Medulla oblongata (tissue), 1 donor: Measurements from ENCODE around the gene BAZ2B.

Source experiments
- DNase-seq: peaks from one replicate; pipeline ENCODE4 v3.0.0-alpha.2; 2015; ENCODE audit errors: extremely low spot score

Gene BAZ2B

DNA sequence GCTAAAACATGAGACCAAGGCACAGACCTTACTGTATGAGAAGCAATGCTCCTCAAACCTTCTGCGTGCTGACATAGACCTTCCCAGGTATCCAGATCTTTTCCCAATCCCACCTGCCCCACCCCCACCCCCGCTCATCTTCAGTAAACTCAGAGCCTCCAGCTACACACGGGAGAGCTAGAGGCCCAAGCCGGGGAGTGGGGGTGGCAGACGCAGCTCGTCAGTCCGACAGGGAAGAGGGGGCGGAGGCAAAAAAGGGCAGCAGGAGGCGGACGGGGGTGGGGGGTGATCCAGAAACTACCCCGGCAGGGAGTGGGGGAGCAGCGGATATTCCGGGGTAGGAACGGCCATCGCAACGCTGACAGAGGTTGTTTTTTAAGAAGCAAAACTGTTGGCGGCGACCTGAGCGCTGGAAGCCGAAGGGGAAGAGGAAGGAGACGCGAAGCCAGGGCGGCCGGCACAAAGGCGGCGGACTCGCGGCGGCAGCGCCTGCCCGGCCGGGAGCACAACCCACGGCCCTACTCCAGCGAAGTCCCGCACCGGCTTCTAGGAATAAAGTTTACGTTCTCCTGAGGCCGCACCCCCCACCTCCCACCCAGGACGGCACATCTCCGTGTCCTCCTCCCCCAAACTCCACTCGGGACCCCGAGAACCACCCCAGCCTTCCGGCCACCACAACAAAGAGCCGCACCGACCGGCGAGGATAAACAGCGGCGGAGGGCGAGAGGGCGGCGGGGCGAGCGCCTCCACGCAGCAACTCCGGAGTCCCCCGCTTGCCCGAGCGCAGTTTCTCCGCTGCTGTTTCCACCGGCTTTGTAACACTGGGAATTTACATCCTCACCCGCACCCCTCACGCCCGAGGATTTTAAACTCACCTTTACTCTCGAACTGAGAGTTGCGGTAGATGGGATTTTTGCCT lies 722 bp downstream of the BAZ2B start:
- peak; percentile 92 for DNase-seq

DNA sequence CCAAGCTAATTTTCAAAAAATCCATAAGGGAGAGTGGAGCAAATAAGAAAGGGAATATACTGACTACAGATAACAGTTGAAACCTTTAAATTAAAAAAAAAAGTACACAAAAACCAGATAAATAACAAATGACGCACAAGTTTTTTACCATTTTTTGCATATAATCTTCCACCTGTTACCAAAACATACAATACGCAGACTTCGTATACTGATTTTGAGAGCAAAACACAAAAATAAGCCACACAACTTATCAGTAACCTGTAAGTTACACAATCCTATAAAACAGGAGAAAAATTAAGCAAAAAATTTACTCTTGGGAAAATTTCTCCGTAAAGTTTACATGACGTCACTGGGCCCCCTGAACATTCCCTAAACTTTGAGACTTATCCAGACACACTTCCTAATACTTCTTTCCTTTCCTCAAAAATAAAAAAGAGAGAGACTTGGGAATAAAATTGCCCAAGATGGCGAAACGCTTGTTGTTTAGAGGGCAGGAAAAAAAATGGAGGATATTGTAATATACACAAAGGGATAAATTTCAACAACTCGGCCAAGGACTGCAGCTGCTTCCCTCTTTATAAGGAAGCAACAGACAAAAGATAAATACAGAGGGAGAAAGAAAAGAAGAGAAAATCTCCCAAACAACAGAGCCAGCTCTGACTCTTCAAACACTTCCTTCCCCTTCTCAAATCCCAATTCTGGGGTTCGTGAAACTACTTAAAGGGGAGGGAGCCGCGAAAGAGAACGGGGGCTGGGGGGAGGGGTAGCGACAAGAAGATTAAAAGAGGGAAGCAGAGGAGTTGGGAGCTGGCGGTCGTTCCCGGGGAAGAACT lies 1.6 kb downstream of the BAZ2B start:
- DNase-seq = peak; percentile 84

DNA sequence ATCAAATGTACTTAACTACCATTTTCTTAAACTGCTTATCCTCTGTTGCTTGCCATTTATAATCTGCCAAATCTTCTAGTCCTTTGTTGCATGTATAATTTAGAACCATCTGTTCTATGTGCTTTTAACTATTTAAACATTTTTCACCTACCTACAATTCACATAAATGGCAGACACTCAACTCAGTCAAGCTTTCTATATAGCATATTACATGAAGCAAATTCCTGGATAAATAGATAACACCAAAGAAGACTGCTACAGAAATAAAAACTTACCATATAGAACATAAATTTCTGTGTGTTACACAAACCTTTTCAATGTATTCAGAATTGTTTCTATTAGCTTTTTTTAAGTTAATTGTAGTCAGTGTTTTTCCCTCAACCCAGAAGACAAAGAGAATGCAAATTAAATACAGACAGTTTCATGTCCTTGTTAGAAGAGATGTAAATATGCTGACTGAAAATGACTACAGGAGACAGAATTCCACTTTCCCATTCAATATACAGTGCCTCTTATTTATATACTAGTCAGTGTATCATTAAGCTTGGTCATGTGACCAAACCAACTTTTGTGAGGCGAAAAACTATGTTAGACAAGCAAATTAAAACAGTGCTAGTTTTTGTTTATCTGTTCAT lies 2.6 kb downstream of the BAZ2B start:
- peak; percentile 68 for DNase-seq

- DNase-seq = peak; percentile 30
Observed at GRCh38 chr2:159613091-159613490, 3.3 kb downstream of the BAZ2B start.

DNA sequence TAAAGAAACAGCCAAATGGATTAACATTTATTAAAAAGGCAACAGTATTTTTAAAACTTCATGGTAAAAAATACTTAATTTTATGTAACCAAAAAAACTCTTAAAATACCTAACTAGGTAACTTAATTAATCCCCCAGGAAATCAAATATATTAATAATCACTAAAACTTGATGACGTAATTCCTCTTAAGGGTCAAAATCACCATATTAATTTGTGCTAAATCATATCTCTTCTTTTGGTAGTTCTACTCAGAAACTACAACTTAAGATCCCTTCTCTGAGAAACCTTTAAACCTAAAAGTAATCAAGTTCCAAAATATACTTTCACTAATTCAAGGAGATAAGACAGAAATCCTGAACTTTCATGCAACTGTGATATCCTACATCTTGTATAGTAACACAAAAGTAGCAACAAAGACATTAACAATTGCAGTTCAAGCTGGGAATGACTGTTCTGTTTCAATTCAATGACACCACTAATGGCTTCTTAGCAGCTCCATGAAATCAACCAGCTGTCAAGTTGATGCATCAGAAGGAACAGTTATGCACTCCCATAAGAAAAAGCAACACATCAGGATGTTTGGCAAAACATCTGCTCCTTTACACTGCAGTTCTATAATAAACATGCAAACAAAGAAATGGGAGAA lies 4.0 kb downstream of the BAZ2B start:
- DNase-seq = peak; percentile 70

GRCh38 chr2:159609811-159610549 lies 6.4 kb downstream of the BAZ2B start:
- DNase-seq = no peak

DNA sequence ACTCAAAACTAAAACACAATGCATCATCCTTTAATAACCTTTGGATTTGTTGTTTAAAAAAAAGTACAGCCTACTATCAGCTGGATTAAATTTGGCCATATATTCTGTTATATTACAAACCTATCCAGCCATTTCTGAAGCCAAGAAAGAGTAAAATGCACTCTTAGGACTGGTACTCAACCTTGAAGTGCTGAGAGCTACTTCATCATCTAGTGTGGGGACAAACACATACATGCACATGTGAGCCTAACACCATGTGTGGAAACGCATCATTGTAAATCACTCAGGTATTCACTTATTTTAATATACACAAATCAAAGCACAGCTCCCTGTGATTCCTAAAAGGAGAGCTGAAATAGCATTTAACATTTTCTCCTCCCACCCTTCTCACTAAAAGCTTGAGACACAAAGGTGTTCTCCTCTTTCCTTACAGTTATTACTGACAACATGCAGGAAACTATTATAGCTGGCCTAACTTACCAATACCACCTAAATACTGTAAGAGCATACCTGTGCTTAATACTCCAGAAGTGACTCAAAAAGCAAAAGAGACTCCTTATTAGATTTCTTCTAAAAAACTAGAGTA lies 7.5 kb downstream of the BAZ2B start:
- no peak for DNase-seq

- DNase-seq = no peak
Observed at GRCh38 chr2:159608108-159608507, 8.2 kb downstream of the BAZ2B start.

- DNase-seq = peak; percentile 16
Observed at GRCh38 chr2:159606287-159606686, 10.1 kb downstream of the BAZ2B start.

DNA sequence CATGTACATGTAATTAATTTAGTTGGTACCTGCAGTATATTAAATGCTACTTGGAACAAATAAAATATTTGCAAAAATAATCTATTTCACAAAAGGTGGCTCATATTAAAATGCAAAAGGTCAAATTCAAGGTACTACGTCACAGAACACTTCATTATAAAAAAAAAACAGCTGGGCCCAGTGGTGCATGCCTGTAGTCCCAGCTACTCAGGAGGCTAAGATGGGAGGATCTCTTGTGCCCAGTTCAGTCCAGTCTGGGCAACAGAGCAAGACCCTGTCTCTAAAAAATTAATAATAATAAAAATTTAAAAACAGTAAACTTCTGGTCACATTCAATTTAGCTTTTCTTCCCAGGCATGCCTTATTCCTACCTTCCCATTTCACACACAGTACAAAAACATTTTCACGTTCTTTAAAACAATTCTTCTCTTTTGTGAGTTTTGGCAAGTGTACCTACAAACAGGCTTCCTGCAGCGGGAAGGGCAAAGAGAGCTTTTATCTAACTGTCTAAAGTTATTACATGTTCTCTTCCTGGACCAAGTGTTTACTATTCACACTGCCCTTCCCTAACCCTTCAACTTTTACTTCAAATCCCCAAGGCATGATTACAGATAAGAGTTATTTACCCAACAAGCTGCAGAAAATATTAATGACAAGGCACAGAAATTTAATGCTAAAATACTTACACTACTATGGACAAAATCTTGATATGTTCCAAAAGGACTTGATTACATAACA lies 10.7 kb downstream of the BAZ2B start:
- DNase-seq = no peak

- no peak for DNase-seq
Observed at GRCh38 chr2:159604159-159604558, 12.2 kb downstream of the BAZ2B start.

DNA sequence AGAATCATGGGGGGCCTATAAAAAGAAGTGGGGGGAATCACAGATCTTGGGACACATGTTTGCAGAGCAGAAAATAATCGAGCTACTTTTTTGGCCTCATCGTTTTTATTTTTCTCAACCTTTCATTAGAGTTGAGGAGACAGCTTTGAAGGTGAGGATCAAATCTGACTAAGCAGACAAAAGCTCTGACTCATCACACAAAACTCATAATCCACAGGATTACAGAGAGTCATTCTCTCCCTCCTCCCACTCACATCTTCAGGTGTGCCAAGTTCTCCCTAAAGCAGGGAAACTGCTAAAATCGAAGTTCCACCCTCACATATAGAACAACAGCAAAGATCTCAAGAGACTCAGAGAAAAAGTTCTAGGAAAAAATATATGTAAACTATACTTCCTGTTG lies 15.6 kb downstream of the BAZ2B start:
- DNase-seq = no peak

DNA sequence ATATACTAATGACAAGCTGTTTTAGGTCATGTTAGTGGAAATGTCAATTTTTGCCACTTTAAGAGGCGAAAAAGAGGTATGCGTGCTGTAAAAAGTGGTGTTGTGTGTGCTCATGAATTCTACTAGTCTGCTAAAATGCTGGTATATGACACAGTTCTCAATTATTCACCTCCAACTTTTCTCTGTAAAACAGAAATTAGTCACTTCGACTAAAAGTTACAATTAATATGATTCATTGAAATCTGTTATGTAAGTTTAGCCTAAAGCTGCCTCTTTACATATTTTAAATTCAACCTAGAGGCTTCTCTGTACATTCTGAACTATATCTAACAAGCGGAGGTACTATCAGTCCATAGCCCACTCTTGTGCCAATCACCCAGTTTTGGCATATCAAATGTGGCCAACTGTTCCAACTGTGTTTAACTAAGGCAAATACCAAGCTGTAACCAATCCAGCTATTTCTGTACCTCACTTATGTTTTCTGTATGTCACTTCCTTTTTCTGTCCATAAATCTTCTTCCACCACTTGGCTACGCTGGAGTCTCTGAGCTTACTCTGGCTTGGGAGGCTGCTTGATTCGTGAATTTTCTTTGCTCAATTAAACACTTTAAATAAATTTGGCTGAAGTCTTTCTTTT lies 20.8 kb downstream of the BAZ2B start:
- no peak for DNase-seq

GRCh38 chr2:159592441-159592840 lies 23.9 kb downstream of the BAZ2B start:
- no peak for DNase-seq

DNA sequence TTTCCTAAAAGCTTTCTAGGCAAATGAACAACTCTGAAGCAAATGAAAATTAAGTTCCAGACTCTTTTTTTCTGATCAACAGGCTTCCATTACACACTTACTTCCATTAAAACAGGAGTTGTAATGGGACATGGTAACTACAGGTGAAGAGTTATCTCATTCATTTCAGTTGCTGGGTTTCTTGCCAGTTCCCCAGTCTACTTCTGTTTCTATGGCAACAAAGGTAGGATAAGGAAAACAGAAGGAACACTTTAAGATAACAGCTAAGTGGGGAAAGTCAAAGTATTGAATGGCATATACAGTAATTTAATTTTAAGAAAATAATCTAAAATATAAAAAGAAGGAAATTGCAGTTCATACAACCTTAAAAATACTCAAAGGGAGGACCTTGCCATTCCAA lies 25.1 kb downstream of the BAZ2B start:
- no peak for DNase-seq

DNA sequence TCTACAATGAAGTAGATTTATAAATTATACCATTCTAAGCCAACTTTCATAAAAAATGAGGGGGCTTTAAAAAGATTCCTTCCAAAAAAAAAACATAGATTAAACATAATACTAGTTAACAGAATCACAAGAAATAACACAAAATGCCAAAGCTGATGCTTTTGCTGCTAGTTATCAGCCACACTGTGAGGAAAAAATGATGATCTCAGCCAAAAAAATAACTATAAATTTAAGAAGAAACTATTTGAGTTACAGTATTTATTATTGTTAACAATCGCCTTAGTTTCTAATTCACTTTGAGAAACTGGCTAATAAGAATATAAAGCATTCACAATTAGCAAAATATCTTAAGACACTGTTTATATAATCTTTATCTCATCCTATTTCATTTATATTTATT lies 27.1 kb downstream of the BAZ2B start:
- DNase-seq = no peak

- DNase-seq = no peak
Observed at GRCh38 chr2:159586034-159586433, 30.3 kb downstream of the BAZ2B start.

DNA sequence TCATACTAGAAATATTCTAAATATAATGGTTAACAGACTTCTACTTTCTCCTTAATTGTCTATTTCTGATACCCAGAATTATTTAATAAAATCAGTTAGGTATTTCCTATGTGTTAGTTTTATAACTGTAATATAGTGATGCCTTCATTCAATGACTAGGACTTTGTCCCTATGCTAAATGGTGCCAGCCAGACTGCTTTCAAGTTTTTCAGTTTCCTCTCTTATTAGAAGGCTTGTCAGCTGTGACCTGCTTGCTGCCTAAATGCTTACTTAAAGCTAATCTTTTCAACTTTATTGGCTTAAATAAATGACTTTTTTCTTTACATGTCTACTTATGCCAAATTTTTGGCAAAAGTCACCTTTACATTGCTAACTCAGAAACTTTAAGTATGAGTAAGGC lies 30.7 kb downstream of the BAZ2B start:
- DNase-seq = no peak

DNA sequence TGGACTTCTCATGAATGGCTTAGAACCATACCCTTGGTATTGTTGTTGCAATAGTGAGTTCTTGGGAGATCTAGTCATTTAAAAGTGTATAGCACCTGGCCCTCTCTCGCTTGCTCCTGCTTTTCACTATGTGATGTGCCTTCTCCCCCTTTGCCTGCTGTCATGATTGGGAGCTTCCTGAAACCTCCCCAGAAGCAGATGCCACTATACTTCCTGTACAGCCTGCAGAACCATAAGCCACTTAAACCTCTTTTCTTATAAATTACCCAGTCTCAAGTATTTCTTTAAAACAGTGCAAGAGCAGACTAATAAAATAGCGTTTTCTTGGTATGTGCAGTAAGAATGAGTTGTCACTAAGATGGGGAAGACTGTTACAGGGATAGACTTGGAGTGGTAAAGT lies 31.6 kb downstream of the BAZ2B start:
- no peak for DNase-seq
